K562 (cell line): Measurements from ENCODE around the gene CUL1. TPM values are rescaled to one million over a fixed set of nuclear protein-coding genes. Genes with fewer than 3 reads are reported as not detected.
A peak's percentile ranks its signal among the peaks of the same experiment; 100 is the strongest.

Source experiments
- CBX2 ChIP-seq: fragments of 200-600 bp; sonication (generic); IDR thresholded peaks from one replicate; pipeline ENCODE4 v1.6.1; 2012; ENCODE audit warnings: mild to moderate bottlenecking, low read length, inconsistent platforms; ENCODE audit not compliant: insufficient read depth, poor library complexity, severe bottlenecking
- DIDO1 ChIP-seq: fragments of 450-650 bp; IDR thresholded peaks from 2 replicates; pipeline ENCODE4 v1.6.1; 2016; ENCODE audit warnings: low read depth, missing biosample characterization, missing genetic modification characterization
- E2F1 ChIP-seq: sonication (generic); formaldehyde crosslinking; IDR thresholded peaks from 2 replicates; pipeline ENCODE4 v1.8.1; 2023; ENCODE audit warnings: mild to moderate bottlenecking, missing genetic modification reagents, moderate library complexity
- HCFC1 ChIP-seq: IDR thresholded peaks from 2 replicates; pipeline ENCODE4 v1.6.1; 2012; ENCODE audit warnings: low read depth, low read length, improper control_type of control experiment
- HDAC1 ChIP-seq, 2 experiments: fragments of 450-650 bp; IDR thresholded peaks; 2 replicates each; pipeline ENCODE4 v1.6.1; 2016 to 2017; ENCODE audit warnings: inconsistent platforms in 1 of 2, mild to moderate bottlenecking in 1 of 2, moderate library complexity in 1 of 2
- ILF3 ChIP-seq: fragments of 450-650 bp; IDR thresholded peaks from 2 replicates; pipeline ENCODE4 v1.6.1; 2018; ENCODE audit warnings: antibody characterized with exemption, mild to moderate bottlenecking, moderate library complexity, borderline replicate concordance
- MED1 ChIP-seq: sonication (generic); formaldehyde crosslinking; IDR thresholded peaks from 2 replicates; pipeline ENCODE4 v1.8.1; 2023; ENCODE audit warnings: missing genetic modification reagents, borderline replicate concordance
- RBFOX2 ChIP-seq: fragments of 200-400 bp; formaldehyde crosslinking; IDR thresholded peaks from 2 replicates; pipeline ENCODE4 v1.6.1; 2017; ENCODE audit warnings: low read depth, mild to moderate bottlenecking, low read length, moderate library complexity
- STAG1 ChIP-seq: sonication (generic); formaldehyde crosslinking; IDR thresholded peaks from 2 replicates; pipeline ENCODE4 v1.5.0; 2020; ENCODE audit warnings: missing genetic modification reagents, borderline replicate concordance
- STAT5A ChIP-seq: IDR thresholded peaks from 2 replicates; pipeline ENCODE4 v1.6.1; 2012; ENCODE audit warnings: low read length, inconsistent platforms, borderline replicate concordance
- ZNF124 ChIP-seq: sonication (generic); formaldehyde crosslinking; IDR thresholded peaks from 2 replicates; pipeline ENCODE4 v1.8.1; 2022; ENCODE audit warnings: missing genetic modification reagents
- ZNF253 ChIP-seq: fragments of 250-450 bp; sonication (Bioruptor Pico); conservative IDR thresholded peaks from 2 replicates; pipeline ENCODE4 v1.6.1; 2021; ENCODE audit warnings: mild to moderate bottlenecking
- ZNF3 ChIP-seq: fragments of 250-450 bp; sonication (Bioruptor Pico); IDR thresholded peaks from 2 replicates; pipeline ENCODE4 v1.5.0; 2021; ENCODE audit warnings: mild to moderate bottlenecking, moderate library complexity
- ZNF41 ChIP-seq: fragments of 250-450 bp; sonication (Bioruptor Pico); conservative IDR thresholded peaks from 2 replicates; pipeline ENCODE4 v1.4.0; 2020; ENCODE audit warnings: mild to moderate bottlenecking
- polyA plus RNA-seq, 8 experiments: library from polyadenylated mRNA; depleted of rRNA in 4 of 8; stranded (reverse) in 5 of 8; unstranded in 3 of 8; fragments of >200 nt; fragmentation: Nextera tagmentation in 2 of 8; fragmentation: Illumina TruSeq in 1 of 8; extraction: Ambion mirVana in 2 of 8; extraction: Trizol in 1 of 8; gene quantifications; 2 replicates each; pipeline versions ENCODE4 v1.2.1 to v1.2.3, GENCODE V29; 2011 to 2014; ENCODE audit warnings: inconsistent platforms in 1 of 8, missing spikeins in 1 of 8
- total RNA-seq, 7 experiments: library from RNA; depleted of rRNA in 6 of 7; stranded (reverse); fragments of >200 nt in 6 of 7; fragmentation: Illumina TruSeq in 2 of 7; extraction: Trizol in 2 of 7; gene quantifications; 2 replicates each; pipeline versions ENCODE4 v1.2.1 to v1.2.3, GENCODE V29; 2011 to 2021; ENCODE audit warnings: low replicate concordance in 1 of 7
- TF ChIP-seq, protein P1 (sequence below): sonication (generic); formaldehyde crosslinking; IDR thresholded peaks from 2 replicates; pipeline ENCODE4 v1.8.0; 2023; ENCODE audit warnings: missing genetic modification reagents, mild to moderate bottlenecking, borderline replicate concordance
- TF ChIP-seq, protein P2 (sequence below): fragments of 250-450 bp; sonication (Bioruptor Pico); IDR thresholded peaks from 2 replicates; pipeline ENCODE4 v1.6.1; 2021; ENCODE audit warnings: mild to moderate bottlenecking
- TF ChIP-seq, protein P3 (sequence below), 2 experiments: fragments of 150-350 bp in 1 of 2; IDR thresholded peaks; 2 replicates each; pipeline ENCODE4 v1.6.1; 2012 to 2016; ENCODE audit warnings: low read depth in 2 of 2, low read length in 2 of 2, mild to moderate bottlenecking in 1 of 2, moderate library complexity in 1 of 2

Gene CUL1
- total and polyA plus RNA-seq, 9 of the 15 experiments (the other 6 are each of a cell fraction or from before 2014, with no cell fraction given), result 31.5 to 107 (median 96.5) TPM

GRCh38 chr7:148699024-148699781 lies 500 bp downstream of the CUL1 start (continued):
- TF ChIP-seq, protein P1, sequence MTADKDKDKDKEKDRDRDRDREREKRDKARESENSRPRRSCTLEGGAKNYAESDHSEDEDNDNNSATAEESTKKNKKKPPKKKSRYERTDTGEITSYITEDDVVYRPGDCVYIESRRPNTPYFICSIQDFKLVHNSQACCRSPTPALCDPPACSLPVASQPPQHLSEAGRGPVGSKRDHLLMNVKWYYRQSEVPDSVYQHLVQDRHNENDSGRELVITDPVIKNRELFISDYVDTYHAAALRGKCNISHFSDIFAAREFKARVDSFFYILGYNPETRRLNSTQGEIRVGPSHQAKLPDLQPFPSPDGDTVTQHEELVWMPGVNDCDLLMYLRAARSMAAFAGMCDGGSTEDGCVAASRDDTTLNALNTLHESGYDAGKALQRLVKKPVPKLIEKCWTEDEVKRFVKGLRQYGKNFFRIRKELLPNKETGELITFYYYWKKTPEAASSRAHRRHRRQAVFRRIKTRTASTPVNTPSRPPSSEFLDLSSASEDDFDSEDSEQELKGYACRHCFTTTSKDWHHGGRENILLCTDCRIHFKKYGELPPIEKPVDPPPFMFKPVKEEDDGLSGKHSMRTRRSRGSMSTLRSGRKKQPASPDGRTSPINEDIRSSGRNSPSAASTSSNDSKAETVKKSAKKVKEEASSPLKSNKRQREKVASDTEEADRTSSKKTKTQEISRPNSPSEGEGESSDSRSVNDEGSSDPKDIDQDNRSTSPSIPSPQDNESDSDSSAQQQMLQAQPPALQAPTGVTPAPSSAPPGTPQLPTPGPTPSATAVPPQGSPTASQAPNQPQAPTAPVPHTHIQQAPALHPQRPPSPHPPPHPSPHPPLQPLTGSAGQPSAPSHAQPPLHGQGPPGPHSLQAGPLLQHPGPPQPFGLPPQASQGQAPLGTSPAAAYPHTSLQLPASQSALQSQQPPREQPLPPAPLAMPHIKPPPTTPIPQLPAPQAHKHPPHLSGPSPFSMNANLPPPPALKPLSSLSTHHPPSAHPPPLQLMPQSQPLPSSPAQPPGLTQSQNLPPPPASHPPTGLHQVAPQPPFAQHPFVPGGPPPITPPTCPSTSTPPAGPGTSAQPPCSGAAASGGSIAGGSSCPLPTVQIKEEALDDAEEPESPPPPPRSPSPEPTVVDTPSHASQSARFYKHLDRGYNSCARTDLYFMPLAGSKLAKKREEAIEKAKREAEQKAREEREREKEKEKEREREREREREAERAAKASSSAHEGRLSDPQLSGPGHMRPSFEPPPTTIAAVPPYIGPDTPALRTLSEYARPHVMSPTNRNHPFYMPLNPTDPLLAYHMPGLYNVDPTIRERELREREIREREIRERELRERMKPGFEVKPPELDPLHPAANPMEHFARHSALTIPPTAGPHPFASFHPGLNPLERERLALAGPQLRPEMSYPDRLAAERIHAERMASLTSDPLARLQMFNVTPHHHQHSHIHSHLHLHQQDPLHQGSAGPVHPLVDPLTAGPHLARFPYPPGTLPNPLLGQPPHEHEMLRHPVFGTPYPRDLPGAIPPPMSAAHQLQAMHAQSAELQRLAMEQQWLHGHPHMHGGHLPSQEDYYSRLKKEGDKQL (CRISPR knock-in tag), result no peak; the same call in 1 of the 2 replicates
- TF ChIP-seq CBX2 (no peak), MED1 (no peak; the same call in 1 of the 2 replicates), STAG1 (CRISPR knock-in tag) (peak; percentile 56), ZNF253 (CRISPR knock-in tag) (no peak), E2F1 (peak; percentile 80), DIDO1 (tag) (no peak), ILF3 (peak; percentile 17; the same call in 1 of the 2 replicates), HCFC1 (peak; percentile 22; the same call in 1 of the 2 replicates), ZNF3 (CRISPR knock-in tag) (no peak), ZNF124 (CRISPR knock-in tag) (no peak), ZNF41 (CRISPR knock-in tag) (no peak), HDAC1 (IDR thresholded peaks at IDR 0.05) (no peak), STAT5A (no peak), RBFOX2 (peak; percentile 85)
- TF ChIP-seq, protein P2, sequence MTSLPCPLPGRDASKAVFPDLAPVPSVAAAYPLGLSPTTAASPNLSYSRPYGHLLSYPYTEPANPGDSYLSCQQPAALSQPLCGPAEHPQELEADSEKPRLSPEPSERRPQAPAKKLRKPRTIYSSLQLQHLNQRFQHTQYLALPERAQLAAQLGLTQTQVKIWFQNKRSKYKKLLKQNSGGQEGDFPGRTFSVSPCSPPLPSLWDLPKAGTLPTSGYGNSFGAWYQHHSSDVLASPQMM (CRISPR knock-in tag), result no peak
- TF ChIP-seq, protein P3, sequence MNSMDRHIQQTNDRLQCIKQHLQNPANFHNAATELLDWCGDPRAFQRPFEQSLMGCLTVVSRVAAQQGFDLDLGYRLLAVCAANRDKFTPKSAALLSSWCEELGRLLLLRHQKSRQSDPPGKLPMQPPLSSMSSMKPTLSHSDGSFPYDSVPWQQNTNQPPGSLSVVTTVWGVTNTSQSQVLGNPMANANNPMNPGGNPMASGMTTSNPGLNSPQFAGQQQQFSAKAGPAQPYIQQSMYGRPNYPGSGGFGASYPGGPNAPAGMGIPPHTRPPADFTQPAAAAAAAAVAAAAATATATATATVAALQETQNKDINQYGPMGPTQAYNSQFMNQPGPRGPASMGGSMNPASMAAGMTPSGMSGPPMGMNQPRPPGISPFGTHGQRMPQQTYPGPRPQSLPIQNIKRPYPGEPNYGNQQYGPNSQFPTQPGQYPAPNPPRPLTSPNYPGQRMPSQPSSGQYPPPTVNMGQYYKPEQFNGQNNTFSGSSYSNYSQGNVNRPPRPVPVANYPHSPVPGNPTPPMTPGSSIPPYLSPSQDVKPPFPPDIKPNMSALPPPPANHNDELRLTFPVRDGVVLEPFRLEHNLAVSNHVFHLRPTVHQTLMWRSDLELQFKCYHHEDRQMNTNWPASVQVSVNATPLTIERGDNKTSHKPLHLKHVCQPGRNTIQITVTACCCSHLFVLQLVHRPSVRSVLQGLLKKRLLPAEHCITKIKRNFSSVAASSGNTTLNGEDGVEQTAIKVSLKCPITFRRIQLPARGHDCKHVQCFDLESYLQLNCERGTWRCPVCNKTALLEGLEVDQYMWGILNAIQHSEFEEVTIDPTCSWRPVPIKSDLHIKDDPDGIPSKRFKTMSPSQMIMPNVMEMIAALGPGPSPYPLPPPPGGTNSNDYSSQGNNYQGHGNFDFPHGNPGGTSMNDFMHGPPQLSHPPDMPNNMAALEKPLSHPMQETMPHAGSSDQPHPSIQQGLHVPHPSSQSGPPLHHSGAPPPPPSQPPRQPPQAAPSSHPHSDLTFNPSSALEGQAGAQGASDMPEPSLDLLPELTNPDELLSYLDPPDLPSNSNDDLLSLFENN (IDR thresholded peaks at IDR 0.05; ENCODE audit: low read depth in 2 of 2, low read length in 2 of 2), result no peak
